ENCODE measurements around the gene APRT. TPM values are rescaled to one million over a fixed set of nuclear protein-coding genes. Genes with fewer than 3 reads are reported as not detected.

Gene APRT
- total and polyA plus RNA-seq, 9 donors, result 12.7 to 150 (median 74.1) TPM

GRCh38 chr16:88830258-88830657 is 18.5 kb upstream of the APRT start:
- Histone ChIP-seq H3K27ac (no peak overlapping the region), H3K4me1 (ENCODE audit: insufficient read depth) (no peaks in the 10 kb centered on the region), H3K4me3 (no peak overlapping the region), H3K36me3 (no peaks in the 10 kb centered on the region), H3K27me3 (no peaks in the 10 kb centered on the region), H3K9me3 (no peaks in the 10 kb centered on the region)
- intact Hi-C loops (cut with DNase I), result no loop called here
- TF ChIP-seq POLR2A (IDR thresholded peaks at IDR 0.05), result no peak
- no peak for TF ChIP-seq EP300 (IDR thresholded peaks at IDR 0.05)
- TF ChIP-seq CTCF (IDR thresholded peaks at IDR 0.05), result no peak
- 39 to 45% (median 44%) methylated on average over 11 of the region's 11 CpGs for WGBS, 3 donors
- DNase-seq, result peak in 3 of 5 donors; percentile 62 to 73 (median 65)

- DNase-seq, result no peak
Observed at GRCh38 chr16:88828711-88829110, 17.0 kb upstream of the APRT start.

GRCh38 chr16:88827727-88828126 is 16.0 kb upstream of the APRT start:
- H3K4me1 ChIP-seq (ENCODE audit: insufficient read depth), result no peaks in the 10 kb centered on the region
- H3K36me3 ChIP-seq, result no peaks in the 10 kb centered on the region
- intact Hi-C loops (cut with DNase I), result no loop called here
- H3K9me3 ChIP-seq, result no peaks in the 10 kb centered on the region
- no peak for DNase-seq
- H3K4me3 ChIP-seq, result no peak overlapping the region
- TF ChIP-seq EP300 (IDR thresholded peaks at IDR 0.05) (no peak), CTCF (IDR thresholded peaks at IDR 0.05) (no peak), POLR2A (IDR thresholded peaks at IDR 0.05) (no peak)
- WGBS, 3 donors, result 90 to 94% (median 91%) methylated on average over 19 to 21 of the region's 21 CpGs
- H3K27me3 ChIP-seq, result no peaks in the 10 kb centered on the region
- H3K27ac ChIP-seq, result no peak overlapping the region

More at GRCh38 chr16:88828711-88829110, 17.0 kb upstream of the APRT start:
- Histone ChIP-seq H3K27ac (no peak overlapping the region), H3K4me1 (ENCODE audit: insufficient read depth) (no peaks in the 10 kb centered on the region), H3K9me3 (no peaks in the 10 kb centered on the region), H3K27me3 (no peaks in the 10 kb centered on the region), H3K4me3 (no peak overlapping the region), H3K36me3 (no peaks in the 10 kb centered on the region)
- WGBS, 3 donors, result 84 to 91% (median 84%) methylated on average over 24 of the region's 24 CpGs
- TF ChIP-seq EP300 (IDR thresholded peaks at IDR 0.05) (no peak), POLR2A (IDR thresholded peaks at IDR 0.05) (no peak), CTCF (IDR thresholded peaks at IDR 0.05) (no peak)
- intact Hi-C loops (cut with DNase I), result no loop called here

- Histone ChIP-seq H3K27ac (no peak overlapping the region), H3K36me3 (no peaks in the 10 kb centered on the region), H3K4me1 (ENCODE audit: insufficient read depth) (no peaks in the 10 kb centered on the region), H3K4me3 (no peak overlapping the region), H3K9me3 (no peaks in the 10 kb centered on the region), H3K27me3 (no peaks in the 10 kb centered on the region)
- 86 to 93% (median 87%) methylated on average over 22 to 26 of the region's 26 CpGs for WGBS, 3 donors
- no peak for DNase-seq
- TF ChIP-seq EP300 (IDR thresholded peaks at IDR 0.05), result no peak
- TF ChIP-seq CTCF (IDR thresholded peaks at IDR 0.05), result no peak
- no peak for TF ChIP-seq POLR2A (IDR thresholded peaks at IDR 0.05)
- intact Hi-C loops (cut with DNase I), result no loop called here
Observed at GRCh38 chr16:88826070-88826840, 14.5 kb upstream of the APRT start.
